ENCODE measurements around the gene HGFAC.
A peak's percentile ranks its signal among the peaks of the same experiment; 100 is the strongest.

Gene HGFAC

GRCh38 chr4:3476341-3476747 lies 34.6 kb downstream of the HGFAC start:
- DNase-seq, result no peak

- peak in 1 of 5 donors; percentile 0 for DNase-seq
Measured at GRCh38 chr4:3476936-3477749, 35.4 kb downstream of the HGFAC start.

GRCh38 chr4:3477750-3478430 lies 36.1 kb downstream of the HGFAC start:
- peak in 1 of 5 donors; percentile 0 for DNase-seq

- no peak for DNase-seq
Measured at GRCh38 chr4:3478446-3479357, 36.9 kb downstream of the HGFAC start.

- DNase-seq, result no peak
Measured at GRCh38 chr4:3479358-3480101, 37.8 kb downstream of the HGFAC start.

GRCh38 chr4:3480528-3481112 lies 38.9 kb downstream of the HGFAC start:
- DNase-seq, result peak; percentile 32 to 61 (median 52)

GRCh38 chr4:3481113-3481531 lies 39.4 kb downstream of the HGFAC start:
- DNase-seq, result no peak

- DNase-seq, result no peak
Measured at GRCh38 chr4:3481783-3482393, 40.1 kb downstream of the HGFAC start.

GRCh38 chr4:3482707-3483106 lies 40.9 kb downstream of the HGFAC start:
- no peak for DNase-seq

GRCh38 chr4:3483471-3483921 lies 41.7 kb downstream of the HGFAC start:
- DNase-seq, result no peak

GRCh38 chr4:3484057-3484973 lies 42.5 kb downstream of the HGFAC start:
- DNase-seq, result no peak

- DNase-seq, result no peak
Measured at GRCh38 chr4:3485011-3485791, 43.4 kb downstream of the HGFAC start.

GRCh38 chr4:3485886-3486540 lies 44.2 kb downstream of the HGFAC start:
- no peak for DNase-seq

- DNase-seq, result no peak
Measured at GRCh38 chr4:3486541-3487540, 45.1 kb downstream of the HGFAC start.

- DNase-seq, result no peak
Measured at GRCh38 chr4:3487861-3488260, 46.1 kb downstream of the HGFAC start.

GRCh38 chr4:3488820-3489219 lies 47.1 kb downstream of the HGFAC start:
- no peak for DNase-seq

GRCh38 chr4:3489451-3489962 lies 47.7 kb downstream of the HGFAC start:
- DNase-seq, result no peak
